GM23248 (cell line): Measurements from ENCODE around the gene VWA8. TPM values are rescaled to one million over a fixed set of nuclear protein-coding genes. Genes with fewer than 3 reads are reported as not detected.

ENCODE experiments used
- DNase-seq: peaks from one replicate; pipeline ENCODE4 v3.0.0-alpha.2; 2015
- H2AFZ ChIP-seq: fragments of 200-600 bp; sonication (generic); 2 replicates; pipeline ENCODE4 v1.6.1; 2016; ENCODE audit warnings: antibody characterized with exemption
- H3F3A ChIP-seq: fragments of 200-600 bp; sonication (generic); 2 replicates; pipeline ENCODE4 v1.6.1; 2016; ENCODE audit warnings: mild to moderate bottlenecking, antibody characterized with exemption, mixed run types; ENCODE audit not compliant: insufficient read depth
- H3K27ac ChIP-seq: fragments of 200-600 bp; sonication (generic); 2 replicates; pipeline ENCODE4 v1.5.1; 2016; ENCODE audit warnings: mild to moderate bottlenecking
- H3K27me3 ChIP-seq: fragments of 200-600 bp; sonication (generic); replicated peaks from 2 replicates; pipeline ENCODE4 v1.6.1; 2016; ENCODE audit warnings: mild to moderate bottlenecking; ENCODE audit not compliant: insufficient read depth
- H3K36me3 ChIP-seq: fragments of 200-600 bp; sonication (generic); 2 replicates; pipeline ENCODE4 v1.6.1; 2016; ENCODE audit warnings: low read depth, mild to moderate bottlenecking
- H3K4me1 ChIP-seq: fragments of 200-600 bp; sonication (generic); 2 replicates; pipeline ENCODE4 v1.6.1; 2016; ENCODE audit warnings: mild to moderate bottlenecking; ENCODE audit not compliant: insufficient read depth
- H3K4me2 ChIP-seq: fragments of 200-600 bp; sonication (generic); one replicate; pipeline ENCODE4 v1.6.1; 2016; ENCODE audit warnings: mild to moderate bottlenecking; ENCODE audit not compliant: unreplicated experiment
- H3K4me3 ChIP-seq: fragments of 200-600 bp; sonication (generic); 2 replicates; pipeline ENCODE4 v1.5.1; 2016; ENCODE audit warnings: mild to moderate bottlenecking
- H3K79me2 ChIP-seq: fragments of 200-600 bp; sonication (generic); 2 replicates; pipeline ENCODE4 v1.6.1; 2016; ENCODE audit warnings: mild to moderate bottlenecking; ENCODE audit not compliant: insufficient read depth
- H3K9ac ChIP-seq: fragments of 200-600 bp; sonication (generic); 2 replicates; pipeline ENCODE4 v1.6.1; 2016; ENCODE audit warnings: mild to moderate bottlenecking
- H3K9me2 ChIP-seq: fragments of 200-600 bp; sonication (generic); 2 replicates; pipeline ENCODE4 v1.6.1; 2016; ENCODE audit warnings: mixed run types, mild to moderate bottlenecking, moderate library complexity; ENCODE audit not compliant: insufficient read depth
- H3K9me3 ChIP-seq: fragments of 200-600 bp; sonication (generic); one replicate; pipeline ENCODE4 v1.6.1; 2017; ENCODE audit warnings: low read depth
- H4K20me1 ChIP-seq: fragments of 200-600 bp; sonication (generic); 2 replicates; pipeline ENCODE4 v1.6.0; 2016; ENCODE audit not compliant: insufficient read depth
- EZH2 ChIP-seq: fragments of 200-600 bp; sonication (generic); IDR thresholded peaks from 2 replicates; pipeline ENCODE4 v1.6.1; 2018; ENCODE audit warnings: antibody characterized with exemption, mild to moderate bottlenecking; ENCODE audit not compliant: insufficient read depth, poor library complexity, severe bottlenecking
- EZH2phosphoT487 ChIP-seq: fragments of 200-600 bp; sonication (generic); IDR thresholded peaks from 2 replicates; pipeline ENCODE4 v1.6.1; 2018; ENCODE audit warnings: antibody characterized with exemption, moderate library complexity, mild to moderate bottlenecking, low read depth; ENCODE audit not compliant: insufficient read depth
- WGBS, 2 experiments: methylation state at CpG; one replicate each; pipeline ENCODE4 v1.1.6; 2015 to 2017; ENCODE audit warnings: low lambda C conversion rate in 2 of 2, low coverage in 1 of 2; ENCODE audit errors: missing lambda C conversion rate in 2 of 2; 5-methylcytosine and 5-hydroxymethylcytosine counted together
- in situ Hi-C: fragments of 300-500 bp; cut with MboI; formaldehyde crosslinking; loops from 2 replicates; pipeline ENCODE4 v1.15.0; 2020
- polyA plus RNA-seq: library from polyadenylated mRNA; unstranded; fragments of >200 nt; fragmentation: Nextera tagmentation; extraction: Ambion mirVana; gene quantifications from 2 replicates; pipeline ENCODE4 v1.2.1, GENCODE V29; 2016
- total RNA-seq: library from RNA; depleted of rRNA; stranded (reverse); fragments of >200 nt; shearing (Covaris generic); gene quantifications from 2 replicates; pipeline ENCODE4 v1.2.3, GENCODE V29; 2014

The VWA8 gene
- total and polyA plus RNA-seq, 2 experiments from 2014 or later = 3.9 to 10.1 TPM

GRCh38 chr13:41851351-41851750 lies 109.6 kb downstream of the VWA8 start:
- Histone ChIP-seq H3K36me3 (no peaks in the 10 kb centered on the region), H3K9me3 (no peaks in the 10 kb centered on the region), H2AFZ (no peak overlapping the region), H3K79me2 (no peaks in the 10 kb centered on the region), H3K9ac (no peak overlapping the region), H3K4me2 (no peak overlapping the region), H4K20me1 (no peaks in the 10 kb centered on the region), H3F3A (no peaks in the 10 kb centered on the region), H3K4me3 (no peak overlapping the region), H3K9me2 (no peaks in the 10 kb centered on the region), H3K4me1 (peaks cover 13% of the 10 kb centered on the region), H3K27me3 (no peaks in the 10 kb centered on the region), H3K27ac (no peak overlapping the region)
- DNase-seq = no peak
- 94 to 98% methylated on average over 3 of the region's 3 CpGs for WGBS, 2 experiments
- TF ChIP-seq EZH2 = no peak
- TF ChIP-seq EZH2phosphoT487 = no peak
- in situ Hi-C loops = no loop called here

- H3K36me3 ChIP-seq = no peaks in the 10 kb centered on the region
- no peaks in the 10 kb centered on the region for H4K20me1 ChIP-seq
- no peak overlapping the region for H3K4me2 ChIP-seq
- H3F3A ChIP-seq = no peaks in the 10 kb centered on the region
- peak; percentile 37 for DNase-seq
- peaks cover 13% of the 10 kb centered on the region for H3K4me1 ChIP-seq
- TF ChIP-seq EZH2 (no peak), EZH2phosphoT487 (no peak)
- H3K27ac ChIP-seq = no peak overlapping the region
- no peak overlapping the region for H3K4me3 ChIP-seq
- H3K79me2 ChIP-seq = no peaks in the 10 kb centered on the region
- WGBS, 2 experiments = 94 to 95% methylated on average over 2 of the region's 2 CpGs
- no peaks in the 10 kb centered on the region for H3K9me3 ChIP-seq
- H3K9ac ChIP-seq = no peak overlapping the region
- H3K27me3 ChIP-seq = no peaks in the 10 kb centered on the region
- in situ Hi-C loops = no loop called here
- H3K9me2 ChIP-seq = no peaks in the 10 kb centered on the region
- no peak overlapping the region for H2AFZ ChIP-seq
These were observed 112.3 kb downstream of the VWA8 start for GRCh38 chr13:41848435-41849255.

GRCh38 chr13:41847216-41847615 lies 113.7 kb downstream of the VWA8 start:
- H3K27ac ChIP-seq = no peak overlapping the region
- H3K4me2 ChIP-seq = no peak overlapping the region

GRCh38 chr13:41842036-41842620 lies 118.8 kb downstream of the VWA8 start:
- 75 to 80% methylated on average over 2 of the region's 2 CpGs for WGBS, 2 experiments
- Histone ChIP-seq H4K20me1 (no peaks in the 10 kb centered on the region), H3K4me2 (no peak overlapping the region), H3K4me3 (no peak overlapping the region), H3K9me3 (no peaks in the 10 kb centered on the region), H3K79me2 (no peaks in the 10 kb centered on the region), H3K9ac (no peak overlapping the region), H3K36me3 (no peaks in the 10 kb centered on the region), H3K4me1 (no peaks in the 10 kb centered on the region; the same call in 1 of the 2 replicates), H3K9me2 (no peaks in the 10 kb centered on the region), H2AFZ (no peak overlapping the region), H3K27ac (no peak overlapping the region), H3K27me3 (no peaks in the 10 kb centered on the region), H3F3A (no peaks in the 10 kb centered on the region)
- DNase-seq = no peak
- TF ChIP-seq EZH2 (no peak), EZH2phosphoT487 (no peak)
- in situ Hi-C loops = no loop called here

More at GRCh38 chr13:41847216-41847615, 113.7 kb downstream of the VWA8 start:
- Histone ChIP-seq H3K4me3 (no peak overlapping the region), H3K4me1 (peaks cover 13% of the 10 kb centered on the region), H3K36me3 (no peaks in the 10 kb centered on the region), H3K79me2 (no peaks in the 10 kb centered on the region), H3K9me3 (no peaks in the 10 kb centered on the region), H3K9ac (no peak overlapping the region), H3K27me3 (no peaks in the 10 kb centered on the region), H2AFZ (no peak overlapping the region), H4K20me1 (no peaks in the 10 kb centered on the region), H3K9me2 (no peaks in the 10 kb centered on the region), H3F3A (no peaks in the 10 kb centered on the region)
- in situ Hi-C loops = no loop called here
- no peak for DNase-seq
- WGBS, 2 experiments = 95 to 96% methylated on average over 3 of the region's 3 CpGs
- TF ChIP-seq EZH2phosphoT487 = no peak
- TF ChIP-seq EZH2 = no peak
